ENCODE data around the gene TNPO2. TPM values are rescaled to one million over a fixed set of nuclear protein-coding genes. Genes with fewer than 3 reads are reported as not detected.
A peak's percentile ranks its signal among the peaks of the same experiment; 100 is the strongest.

TNPO2 gene
- total RNA-seq, 2 donors from 2014 or later, result 106 to 113 TPM

- peak; percentile 95 for DNase-seq
- Mint-ChIP-seq H3K36me3 (ENCODE audit: low read depth) (peaks cover 61% of the 10 kb centered on the region), H3K27ac (peak overlapping the region; percentile 84), H3K27me3 (ENCODE audit: insufficient read depth) (no peaks in the 10 kb centered on the region), H3K9me3 (peaks cover 5% of the 10 kb centered on the region), H3K4me3 (peak overlapping the region; percentile 49), H3K4me1 (peaks cover 4% of the 10 kb centered on the region)
- Histone ChIP-seq H3K9ac (ENCODE audit: extremely low read depth, low read length, poor library complexity, severe bottlenecking) (peak overlapping the region; percentile 38), H3K36me3 (ENCODE audit: control insufficient read depth, insufficient read depth, low read length) (peaks cover 10% of the 10 kb centered on the region), H3K27me3 (ENCODE audit: control insufficient read depth, insufficient read depth, low read length, poor library complexity, severe bottlenecking) (no peaks in the 10 kb centered on the region), H3K4me1 (ENCODE audit: control insufficient read depth, insufficient read depth, low read length) (no peaks in the 10 kb centered on the region), H3K27ac (ENCODE audit: low read depth, low read length) (no peak overlapping the region), H3K9me3 (ENCODE audit: control insufficient read depth, low read length) (no peaks in the 10 kb centered on the region), H3K4me3 (ENCODE audit: low read length) (peak overlapping the region; percentile 82)
- 6 to 7% methylated on average over 19 to 30 of the region's 30 CpGs for WGBS, 2 experiments (ENCODE audit: insufficient coverage in 1 of 2, insufficient read length in 1 of 2)
- peak; percentile 82 for TF ChIP-seq CTCF (conservative IDR thresholded peaks at IDR 0.05)
Measured at GRCh38 chr19:12766051-12766521, 42.4 kb upstream of the TNPO2 start.

GRCh38 chr19:12764698-12765097 lies 41.0 kb upstream of the TNPO2 start:
- Mint-ChIP-seq H3K4me1 (peaks cover 3% of the 10 kb centered on the region), H3K27ac (no peak overlapping the region), H3K27me3 (ENCODE audit: insufficient read depth) (no peaks in the 10 kb centered on the region), H3K36me3 (ENCODE audit: low read depth) (peaks cover 58% of the 10 kb centered on the region), H3K4me3 (no peak overlapping the region), H3K9me3 (peaks cover 8% of the 10 kb centered on the region)
- no peak for DNase-seq
- no peak overlapping the region for H3K9ac ChIP-seq (ENCODE audit: extremely low read depth, low read length, poor library complexity, severe bottlenecking)
- WGBS, 2 experiments (ENCODE audit: insufficient coverage in 1 of 2, insufficient read length in 1 of 2), result 94 to 98% methylated on average over 9 to 16 of the region's 16 CpGs
- no peaks in the 10 kb centered on the region for H3K9me3 ChIP-seq (ENCODE audit: control insufficient read depth, low read length)
- H3K4me1 ChIP-seq (ENCODE audit: control insufficient read depth, insufficient read depth, low read length), result no peaks in the 10 kb centered on the region
- no peak overlapping the region for H3K4me3 ChIP-seq (ENCODE audit: low read length)
- no peaks in the 10 kb centered on the region for H3K27me3 ChIP-seq (ENCODE audit: control insufficient read depth, insufficient read depth, low read length, poor library complexity, severe bottlenecking)
- no peak for TF ChIP-seq CTCF (conservative IDR thresholded peaks at IDR 0.05)
- peaks cover 10% of the 10 kb centered on the region for H3K36me3 ChIP-seq (ENCODE audit: control insufficient read depth, insufficient read depth, low read length)
- H3K27ac ChIP-seq (ENCODE audit: low read depth, low read length), result no peak overlapping the region

- Histone ChIP-seq H3K36me3 (ENCODE audit: control insufficient read depth, insufficient read depth, low read length) (peaks cover 10% of the 10 kb centered on the region), H3K9ac (ENCODE audit: extremely low read depth, low read length, poor library complexity, severe bottlenecking) (no peak overlapping the region), H3K27ac (ENCODE audit: low read depth, low read length) (no peak overlapping the region), H3K4me3 (ENCODE audit: low read length) (no peak overlapping the region), H3K9me3 (ENCODE audit: control insufficient read depth, low read length) (no peaks in the 10 kb centered on the region), H3K27me3 (ENCODE audit: control insufficient read depth, insufficient read depth, low read length, poor library complexity, severe bottlenecking) (no peaks in the 10 kb centered on the region), H3K4me1 (ENCODE audit: control insufficient read depth, insufficient read depth, low read length) (no peaks in the 10 kb centered on the region)
- H3K4me1 Mint-ChIP-seq, result peaks cover 8% of the 10 kb centered on the region
- peaks cover 8% of the 10 kb centered on the region for H3K9me3 Mint-ChIP-seq
- DNase-seq, result no peak
- no peaks in the 10 kb centered on the region for H3K27me3 Mint-ChIP-seq (ENCODE audit: insufficient read depth)
- 94% methylated on average over 3 to 11 of the region's 11 CpGs for WGBS, 2 experiments (ENCODE audit: insufficient coverage in 1 of 2, insufficient read length in 1 of 2)
- no peak overlapping the region for H3K4me3 Mint-ChIP-seq
- no peak for TF ChIP-seq CTCF (conservative IDR thresholded peaks at IDR 0.05)
- H3K27ac Mint-ChIP-seq, result no peak overlapping the region
- H3K36me3 Mint-ChIP-seq (ENCODE audit: low read depth), result peaks cover 53% of the 10 kb centered on the region
Measured at GRCh38 chr19:12763100-12763499, 39.4 kb upstream of the TNPO2 start.

All from endodermal cell (in vitro differentiated cells).